H1 (cell line): ENCODE measurements around the gene KCNRG. TPM values are rescaled to one million over a fixed set of nuclear protein-coding genes. Genes with fewer than 3 reads are reported as not detected.

ENCODE experiments used
- CTCF ChIA-PET: fragments of 300-600 bp; sonication (Branson Sonifier 250); formaldehyde crosslinking; loops from one replicate; lab custom pipeline; 2021; ENCODE audit not compliant: partially characterized antibody; lab: Charles Lee
- POLR2A ChIA-PET: fragments of 300-600 bp; sonication (Branson Sonifier 250); formaldehyde crosslinking; loops from one replicate; lab custom pipeline; 2021; ENCODE audit warnings: inconsistent platforms; ENCODE audit not compliant: partially characterized antibody; lab: Charles Lee
- DNase-seq, 2 experiments: peaks; one replicate each; pipeline versions ENCODE4 v3.0.0 to v3.0.0-alpha.2; 2010 to 2022; ENCODE audit warnings: low spot score in 2 of 2, low read depth in 1 of 2, mixed read lengths in 1 of 2
- FAIRE-seq: peaks from 2 replicates; lab custom pipeline; 2011; peaks lifted over from hg19 to GRCh38; lab: Jason Lieb, UNC
- H2AFZ ChIP-seq: 2 replicates; pipeline ENCODE4 v1.8.1; 2012; ENCODE audit warnings: low read length, inconsistent platforms
- H2AK5ac ChIP-seq: 2 replicates; pipeline ENCODE4 v1.6.1; 2013; ENCODE audit warnings: low read depth, low read length
- H2BK120ac ChIP-seq: replicated peaks from 2 replicates; pipeline ENCODE3; 2013; ENCODE audit warnings: low read depth, low read length, inconsistent platforms
- H2BK12ac ChIP-seq: 2 replicates; pipeline ENCODE4 v1.6.1; 2013; ENCODE audit warnings: low read depth, low read length
- H2BK15ac ChIP-seq: 2 replicates; pipeline ENCODE4 v1.6.1; 2013; ENCODE audit warnings: low read length
- H2BK20ac ChIP-seq: 2 replicates; pipeline ENCODE4 v1.6.1; 2013; ENCODE audit warnings: low read length
- H2BK5ac ChIP-seq: 2 replicates; pipeline ENCODE4 v1.6.1; 2013; ENCODE audit warnings: low read depth, low read length
- H3K14ac ChIP-seq: 2 replicates; pipeline ENCODE4 v1.6.1; 2013; ENCODE audit warnings: inconsistent platforms; ENCODE audit not compliant: insufficient read length
- H3K18ac ChIP-seq: 2 replicates; pipeline ENCODE4 v1.6.1; 2013; ENCODE audit warnings: low read length; ENCODE audit errors: extremely low read depth
- H3K23ac ChIP-seq: 2 replicates; pipeline ENCODE4 v1.6.1; 2013; ENCODE audit warnings: inconsistent platforms; ENCODE audit not compliant: insufficient read length
- H3K23me2 ChIP-seq: 2 replicates; pipeline ENCODE4 v1.6.1; 2013; ENCODE audit warnings: low read depth, low read length
- H3K27ac ChIP-seq: 2 replicates; pipeline ENCODE4 v1.6.1; 2011; ENCODE audit warnings: low read depth, low read length, inconsistent platforms
- H3K27me3 ChIP-seq, 4 experiments: replicated peaks in 1 of 4; 1 replicate in 1 of 4; 2 replicates in 3 of 4; pipeline versions ENCODE4 v1.6.1 to v1.8.1; 2011 to 2013; ENCODE audit warnings: low read length in 3 of 4, mild to moderate bottlenecking in 3 of 4, inconsistent platforms in 2 of 4, mixed read lengths in 2 of 4, moderate library complexity in 1 of 4; ENCODE audit not compliant: control insufficient read depth in 3 of 4, insufficient read depth in 3 of 4; ENCODE audit errors: extremely low read depth in 1 of 4
- H3K36me3 ChIP-seq, 4 experiments: 2 replicates each; pipeline versions ENCODE4 v1.6.1 to v1.8.1; 2011 to 2013; ENCODE audit warnings: mild to moderate bottlenecking in 4 of 4, low read length in 3 of 4, moderate library complexity in 2 of 4, control low read depth in 1 of 4, inconsistent platforms in 1 of 4; ENCODE audit not compliant: insufficient read depth in 4 of 4, control insufficient read depth in 2 of 4
- H3K4ac ChIP-seq: replicated peaks from 2 replicates; pipeline ENCODE3; 2013; ENCODE audit warnings: low read length, low read depth, mixed read lengths, inconsistent platforms; ENCODE audit not compliant: insufficient read length
- H3K4me1 ChIP-seq, 4 experiments: replicated peaks in 1 of 4; 1 replicate in 1 of 4; 2 replicates in 3 of 4; pipeline versions ENCODE4 v1.6.1 to v1.8.1; 2011 to 2013; ENCODE audit warnings: low read length in 3 of 4, inconsistent platforms in 2 of 4, mixed read lengths in 1 of 4; ENCODE audit not compliant: insufficient read depth in 4 of 4, control insufficient read depth in 3 of 4
- H3K4me2 ChIP-seq, 2 experiments: 2 replicates each; pipeline versions ENCODE4 v1.6.1 to v1.8.1; 2011 to 2013; ENCODE audit warnings: low read depth in 2 of 2, low read length in 2 of 2, control low read depth in 1 of 2, inconsistent platforms in 1 of 2, mild to moderate bottlenecking in 1 of 2; ENCODE audit not compliant: insufficient read depth in 1 of 2
- H3K4me3 ChIP-seq, 4 experiments: fragments of 200-600, 300-600 bp in 1 of 4; sonication (generic), shearing (Covaris generic), sonication (Bioruptor Twin) in 1 of 4; 2 replicates each; pipeline versions ENCODE4 v1.5.1 to v1.8.1; 2011 to 2016; ENCODE audit warnings: low read length in 4 of 4, low read depth in 3 of 4, control low read depth in 2 of 4, inconsistent platforms in 2 of 4, mild to moderate bottlenecking in 2 of 4, mixed read lengths in 1 of 4, moderate library complexity in 1 of 4; ENCODE audit not compliant: insufficient read depth in 2 of 4; ENCODE audit errors: extremely low read depth in 1 of 4
- H3K56ac ChIP-seq: replicated peaks from 2 replicates; pipeline ENCODE3; 2013; ENCODE audit warnings: low read depth, mild to moderate bottlenecking, mixed read lengths, low read length, inconsistent platforms; ENCODE audit not compliant: insufficient read length
- H3K79me1 ChIP-seq: 2 replicates; pipeline ENCODE4 v1.6.1; 2013; ENCODE audit warnings: low read depth, low read length, control low read depth
- H3K79me2 ChIP-seq, 2 experiments: 2 replicates each; pipeline versions ENCODE4 v1.6.1 to v1.8.1; 2012 to 2013; ENCODE audit warnings: low read length in 2 of 2, mild to moderate bottlenecking in 2 of 2, inconsistent platforms in 1 of 2; ENCODE audit not compliant: insufficient read depth in 2 of 2, control insufficient read depth in 1 of 2
- H3K9ac ChIP-seq, 4 experiments: replicated peaks in 1 of 4; 1 replicate in 1 of 4; 2 replicates in 3 of 4; pipeline versions ENCODE4 v1.6.1 to v1.8.1; 2011 to 2013; ENCODE audit warnings: low read depth in 3 of 4, low read length in 3 of 4, control low read depth in 2 of 4, mild to moderate bottlenecking in 2 of 4, moderate library complexity in 2 of 4, inconsistent platforms in 1 of 4; ENCODE audit errors: extremely low read depth in 1 of 4
- H3K9me3 ChIP-seq, 2 experiments: 2 replicates each; pipeline versions ENCODE4 v1.6.1 to v1.8.1; 2012 to 2013; ENCODE audit warnings: mild to moderate bottlenecking in 2 of 2, moderate library complexity in 2 of 2, control low read depth in 1 of 2, inconsistent platforms in 1 of 2, low read depth in 1 of 2, low read length in 1 of 2, mixed read lengths in 1 of 2; ENCODE audit not compliant: insufficient read depth in 2 of 2
- H4K20me1 ChIP-seq, 2 experiments: replicated peaks in 1 of 2; 2 replicates each; pipeline versions ENCODE3 to v1.8.1; 2011 to 2013; ENCODE audit warnings: inconsistent platforms in 2 of 2, low read length in 2 of 2, mild to moderate bottlenecking in 1 of 2; ENCODE audit not compliant: insufficient read depth in 2 of 2, control insufficient read depth in 1 of 2
- H4K5ac ChIP-seq: 2 replicates; pipeline ENCODE4 v1.6.1; 2013; ENCODE audit warnings: low read length, low read depth, mixed read lengths, inconsistent platforms; ENCODE audit not compliant: insufficient read length
- H4K8ac ChIP-seq: 2 replicates; pipeline ENCODE4 v1.8.0; 2013; ENCODE audit warnings: mild to moderate bottlenecking, moderate library complexity, low read length, inconsistent platforms; ENCODE audit not compliant: insufficient read depth; ENCODE audit errors: extremely low read depth
- H4K91ac ChIP-seq: replicated peaks from 2 replicates; pipeline ENCODE3; 2013; ENCODE audit warnings: low read length, mixed read lengths, inconsistent platforms; ENCODE audit not compliant: insufficient read length
- BACH1 ChIP-seq: IDR thresholded peaks from 2 replicates; pipeline ENCODE4 v1.6.1; 2012; ENCODE audit warnings: low read length, improper control_type of control experiment
- CEBPB ChIP-seq: IDR thresholded peaks from 2 replicates; pipeline ENCODE4 v1.6.1; 2012; ENCODE audit warnings: low read depth, low read length
- CHD2 ChIP-seq: IDR thresholded peaks from 2 replicates; pipeline ENCODE4 v1.6.1; 2012; ENCODE audit warnings: low read length, improper control_type of control experiment
- GABPA ChIP-seq: IDR thresholded peaks from 2 replicates; pipeline ENCODE4 v1.6.1; 2011; ENCODE audit warnings: mild to moderate bottlenecking, low read length, moderate library complexity, borderline replicate concordance; ENCODE audit not compliant: insufficient read depth
- JUND ChIP-seq: IDR thresholded peaks from 2 replicates; pipeline ENCODE4 v1.6.1; 2011; ENCODE audit warnings: mild to moderate bottlenecking, improper control_type of control experiment, low read length
- NRF1 ChIP-seq: IDR thresholded peaks from 2 replicates; pipeline ENCODE4 v1.6.1; 2011; ENCODE audit warnings: mild to moderate bottlenecking, low read depth, low read length, improper control_type of control experiment
- RAD21 ChIP-seq, 2 experiments: IDR thresholded peaks in 1 of 2; conservative IDR thresholded peaks in 1 of 2; 2 replicates each; pipeline ENCODE4 v1.6.1; 2011; ENCODE audit warnings: low read depth in 2 of 2, low read length in 2 of 2, improper control_type of control experiment in 1 of 2, inconsistent platforms in 1 of 2, mild to moderate bottlenecking in 1 of 2, moderate library complexity in 1 of 2
- SAP30 ChIP-seq: fragments of 300-600 bp; sonication (generic); IDR thresholded peaks from 2 replicates; pipeline ENCODE4 v1.7.1; 2012; ENCODE audit warnings: low read length, moderate library complexity, mild to moderate bottlenecking, inconsistent platforms; ENCODE audit not compliant: insufficient read depth, insufficient replicate concordance
- SP2 ChIP-seq: IDR thresholded peaks from 2 replicates; pipeline ENCODE4 v1.6.1; 2012; ENCODE audit warnings: mild to moderate bottlenecking, low read length, inconsistent platforms
- SRF ChIP-seq: IDR thresholded peaks from 2 replicates; pipeline ENCODE4 v1.6.1; 2011; ENCODE audit warnings: mild to moderate bottlenecking, low read depth, low read length, moderate library complexity
- TAF7 ChIP-seq: optimal IDR thresholded peaks from 2 replicates; pipeline ENCODE3; 2011; ENCODE audit warnings: low read depth, mild to moderate bottlenecking, inconsistent platforms, low read length, moderate library complexity, borderline replicate concordance
- TCF12 ChIP-seq: IDR thresholded peaks from 2 replicates; pipeline ENCODE4 v1.6.1; 2011; ENCODE audit warnings: low read depth, mild to moderate bottlenecking, low read length
- WGBS, 2 experiments: shearing (Covaris generic) in 1 of 2; methylation state at CpG; one replicate each; pipeline versions ENCODE4 v1.1.6 to v1.1.7; 2013 to 2015; ENCODE audit warnings: low lambda C conversion rate in 2 of 2, mixed read lengths in 2 of 2, inconsistent platforms in 1 of 2, low coverage in 1 of 2, missing lambda C conversion rate in 1 of 2; ENCODE audit not compliant: insufficient replicate concordance in 2 of 2, insufficient coverage in 1 of 2, insufficient read length in 1 of 2; ENCODE audit errors: extremely low coverage in 1 of 2, missing lambda C conversion rate in 1 of 2; 5-methylcytosine and 5-hydroxymethylcytosine counted together
- polyA plus RNA-seq, 7 experiments: library from polyadenylated mRNA; depleted of rRNA in 3 of 7; stranded (reverse) in 5 of 7; unstranded in 2 of 7; fragments of >200 nt in 5 of 7; fragments of 200-250 nt in 2 of 7; gene quantifications; 1 replicate in 5 of 7; 2 replicates in 1 of 7; 4 replicates in 1 of 7; pipeline versions ENCODE4 v1.2.1 to v1.2.3, GENCODE V29; 2011 to 2013; ENCODE audit warnings: missing spikeins in 2 of 7, mixed read lengths in 2 of 7
- total RNA-seq: library from RNA; stranded (reverse); fragmentation: NEBNext Ultra II Directional; extraction: Animal tissue kit (Norgen Biotek cat#: 25700); gene quantifications from 2 replicates; pipeline ENCODE4 v1.2.1, GENCODE V29; 2021

Gene KCNRG
- total and polyA plus RNA-seq, 2 of the 8 experiments (the other 6 are each of a cell fraction or from before 2014, with no cell fraction given) = 0.65 to 1.2 TPM

GRCh38 chr13:50014386-50014785, 858 bp upstream of the KCNRG start:
- peaks cover 0 to 29% (median 11%) of the 10 kb centered on the region in 4 experiments; a peak in 6 of 8 replicates for H3K36me3 ChIP-seq
- ChIA-PET POLR2A (interaction anchor here (0.7 to 3.0 kb wide), 5 partner anchors 7 to 26 kb away, joined by 3 to 13 read pairs (median 3); partner anchors contain the start of gene TRIM13), CTCF (interaction anchor here (1.0 to 1.4 kb wide), 2 partner anchors 11 to 17 kb away, joined by 3 to 8 read pairs; partner anchors contain the start of gene TRIM13)
- H3K4ac ChIP-seq = no peak overlapping the region
- H3K23me2 ChIP-seq = no peaks in the 10 kb centered on the region
- H2BK20ac ChIP-seq = no peak overlapping the region
- H3K79me1 ChIP-seq = peaks cover 2% of the 10 kb centered on the region; the same call in 1 of the 2 replicates
- H3K23ac ChIP-seq = no peak overlapping the region
- no peak overlapping the region for H2AK5ac ChIP-seq
- TF ChIP-seq GABPA (no peak), TAF7 (no peak), CEBPB (no peak), NRF1 (no peak), CHD2 (no peak), JUND (no peak), BACH1 (no peak), TCF12 (no peak), RAD21 (IDR thresholded peaks at IDR 0.05 in 1 of 2, conservative IDR thresholded peaks at IDR 0.05 in 1 of 2; ENCODE audit: low read depth in 2 of 2, low read length in 2 of 2) (no peak), SAP30 (no peak), SRF (no peak), SP2 (no peak)
- H3K9me3 ChIP-seq = no peaks in the 10 kb centered on the region
- H3K4me3 ChIP-seq = no peak overlapping the region
- no peak overlapping the region for H2BK12ac ChIP-seq
- no peak overlapping the region for H4K91ac ChIP-seq
- H2BK15ac ChIP-seq = no peak overlapping the region
- H3K18ac ChIP-seq = no peak overlapping the region
- H3K9ac ChIP-seq = no peak overlapping the region
- no peak overlapping the region for H3K56ac ChIP-seq
- no peak overlapping the region for H4K5ac ChIP-seq
- no peak for FAIRE-seq
- H3K4me1 ChIP-seq = peaks cover 0 to 9% (median 6%) of the 10 kb centered on the region in 4 experiments; a peak in 5 of 7 replicates
- WGBS, 2 experiments = 87% methylated on average over 1 of the region's 1 CpG; no CpG with 5 or more reads in 1 of the 2 experiments
- H4K20me1 ChIP-seq = peaks cover 3 to 10% of the 10 kb centered on the region in 2 experiments
- no peak overlapping the region for H3K4me2 ChIP-seq
- peaks cover 0 to 26% of the 10 kb centered on the region in 2 experiments; a peak in 2 of 4 replicates for H3K79me2 ChIP-seq
- H3K14ac ChIP-seq = no peak overlapping the region
- no peaks in the 10 kb centered on the region for H3K27me3 ChIP-seq
- H2AFZ ChIP-seq = no peak overlapping the region
- no peak for DNase-seq
- H4K8ac ChIP-seq = no peak overlapping the region
- no peak overlapping the region for H2BK120ac ChIP-seq
- no peak overlapping the region for H2BK5ac ChIP-seq
- H3K27ac ChIP-seq = no peak overlapping the region
